ENCODE results near the gene DDX1. TPM values are rescaled to one million over a fixed set of nuclear protein-coding genes. Genes with fewer than 3 reads are reported as not detected.

Gene DDX1
- total RNA-seq, 1 experiment from 2014 or later, result 115 TPM

DNA sequence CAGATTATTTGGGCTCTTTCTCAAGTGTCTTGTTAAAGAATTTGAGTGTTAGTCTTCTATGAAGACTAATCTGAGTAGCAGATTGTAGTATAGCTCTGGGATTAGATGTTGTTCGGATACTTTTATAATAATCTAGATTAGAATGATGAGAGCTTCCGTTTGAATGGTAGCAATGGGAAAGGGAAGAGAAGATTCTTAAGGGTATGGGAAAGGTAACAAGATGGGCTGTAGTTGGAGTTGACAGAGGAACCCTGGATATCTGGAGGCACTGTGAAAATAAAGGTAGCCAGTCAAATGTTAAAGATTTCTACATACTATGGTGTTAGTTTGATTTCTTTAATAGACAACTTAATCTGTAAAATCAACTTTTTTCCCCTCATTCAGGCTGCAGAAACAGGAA, 4.7 kb downstream of the DDX1 start (continued):
- TF ChIP-seq, protein P1, sequence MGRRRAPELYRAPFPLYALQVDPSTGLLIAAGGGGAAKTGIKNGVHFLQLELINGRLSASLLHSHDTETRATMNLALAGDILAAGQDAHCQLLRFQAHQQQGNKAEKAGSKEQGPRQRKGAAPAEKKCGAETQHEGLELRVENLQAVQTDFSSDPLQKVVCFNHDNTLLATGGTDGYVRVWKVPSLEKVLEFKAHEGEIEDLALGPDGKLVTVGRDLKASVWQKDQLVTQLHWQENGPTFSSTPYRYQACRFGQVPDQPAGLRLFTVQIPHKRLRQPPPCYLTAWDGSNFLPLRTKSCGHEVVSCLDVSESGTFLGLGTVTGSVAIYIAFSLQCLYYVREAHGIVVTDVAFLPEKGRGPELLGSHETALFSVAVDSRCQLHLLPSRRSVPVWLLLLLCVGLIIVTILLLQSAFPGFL (CRISPR knock-in tag; IDR thresholded peaks at IDR 0.05; ENCODE audit: borderline replicate concordance), result no peak
- TF ChIP-seq SMAD3 (CRISPR knock-in tag; IDR thresholded peaks at IDR 0.05; ENCODE audit: borderline replicate concordance) (no peak), ZNF138 (CRISPR knock-in tag; conservative IDR thresholded peaks at IDR 0.05) (no peak), ZNF512 (CRISPR knock-in tag; IDR thresholded peaks at IDR 0.05; ENCODE audit: borderline replicate concordance) (no peak), GABPB1 (CRISPR knock-in tag; IDR thresholded peaks at IDR 0.05) (no peak), MYBL2 (CRISPR knock-in tag; IDR thresholded peaks at IDR 0.05) (no peak), ELF4 (CRISPR knock-in tag; IDR thresholded peaks at IDR 0.05; ENCODE audit: low read depth) (no peak), MXD4 (CRISPR knock-in tag; IDR thresholded peaks at IDR 0.05; ENCODE audit: borderline replicate concordance) (no peak), ZNF671 (CRISPR knock-in tag; IDR thresholded peaks at IDR 0.05) (no peak)

DNA sequence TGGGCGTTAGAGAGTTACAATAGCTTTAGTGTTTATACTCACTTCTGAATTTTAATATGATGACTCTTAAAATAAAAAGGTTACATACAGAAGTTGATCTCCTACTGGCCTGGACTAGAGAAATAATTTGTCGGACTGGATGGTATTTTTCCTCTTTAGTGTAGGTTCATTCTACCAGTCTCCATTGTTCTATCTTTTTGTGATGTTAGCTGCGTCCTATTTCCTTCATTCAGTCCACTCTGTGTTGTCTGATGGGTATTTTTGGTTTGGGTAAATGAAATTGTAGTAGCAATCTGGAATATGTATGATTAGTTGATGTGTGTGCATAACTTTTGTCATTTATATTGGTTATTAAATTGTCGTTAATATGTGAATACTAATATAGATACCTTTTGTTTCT, 5.3 kb downstream of the DDX1 start:
- Mint-ChIP-seq H3K27ac (no peak overlapping the region), H3K36me3 (peaks cover 61% of the 10 kb centered on the region), H3K4me1 (peaks cover 9% of the 10 kb centered on the region), H3K4me3 (no peak overlapping the region), H3K9me3 (no peaks in the 10 kb centered on the region), H3K27me3 (ENCODE audit: low read depth) (no peaks in the 10 kb centered on the region)
- ChIA-PET POLR2A (no interaction called here), CTCF (no interaction called here)
- no peak for ATAC-seq
- DNase-seq (ENCODE audit: low spot score), result no peak
- TF ChIP-seq OVOL2 (CRISPR knock-in tag; IDR thresholded peaks at IDR 0.05; ENCODE audit: borderline replicate concordance) (no peak), CTCF (IDR thresholded peaks at IDR 0.05) (no peak), CDX4 (CRISPR knock-in tag; IDR thresholded peaks at IDR 0.05; ENCODE audit: borderline replicate concordance) (no peak), NR2C2 (CRISPR knock-in tag; IDR thresholded peaks at IDR 0.05) (no peak), RELA (CRISPR knock-in tag; IDR thresholded peaks at IDR 0.05; ENCODE audit: borderline replicate concordance) (no peak), CREM (CRISPR knock-in tag; IDR thresholded peaks at IDR 0.05) (no peak), TEAD1 (CRISPR knock-in tag; IDR thresholded peaks at IDR 0.05) (no peak), ZNF416 (CRISPR knock-in tag; IDR thresholded peaks at IDR 0.05) (no peak)
- TF ChIP-seq, protein P2, sequence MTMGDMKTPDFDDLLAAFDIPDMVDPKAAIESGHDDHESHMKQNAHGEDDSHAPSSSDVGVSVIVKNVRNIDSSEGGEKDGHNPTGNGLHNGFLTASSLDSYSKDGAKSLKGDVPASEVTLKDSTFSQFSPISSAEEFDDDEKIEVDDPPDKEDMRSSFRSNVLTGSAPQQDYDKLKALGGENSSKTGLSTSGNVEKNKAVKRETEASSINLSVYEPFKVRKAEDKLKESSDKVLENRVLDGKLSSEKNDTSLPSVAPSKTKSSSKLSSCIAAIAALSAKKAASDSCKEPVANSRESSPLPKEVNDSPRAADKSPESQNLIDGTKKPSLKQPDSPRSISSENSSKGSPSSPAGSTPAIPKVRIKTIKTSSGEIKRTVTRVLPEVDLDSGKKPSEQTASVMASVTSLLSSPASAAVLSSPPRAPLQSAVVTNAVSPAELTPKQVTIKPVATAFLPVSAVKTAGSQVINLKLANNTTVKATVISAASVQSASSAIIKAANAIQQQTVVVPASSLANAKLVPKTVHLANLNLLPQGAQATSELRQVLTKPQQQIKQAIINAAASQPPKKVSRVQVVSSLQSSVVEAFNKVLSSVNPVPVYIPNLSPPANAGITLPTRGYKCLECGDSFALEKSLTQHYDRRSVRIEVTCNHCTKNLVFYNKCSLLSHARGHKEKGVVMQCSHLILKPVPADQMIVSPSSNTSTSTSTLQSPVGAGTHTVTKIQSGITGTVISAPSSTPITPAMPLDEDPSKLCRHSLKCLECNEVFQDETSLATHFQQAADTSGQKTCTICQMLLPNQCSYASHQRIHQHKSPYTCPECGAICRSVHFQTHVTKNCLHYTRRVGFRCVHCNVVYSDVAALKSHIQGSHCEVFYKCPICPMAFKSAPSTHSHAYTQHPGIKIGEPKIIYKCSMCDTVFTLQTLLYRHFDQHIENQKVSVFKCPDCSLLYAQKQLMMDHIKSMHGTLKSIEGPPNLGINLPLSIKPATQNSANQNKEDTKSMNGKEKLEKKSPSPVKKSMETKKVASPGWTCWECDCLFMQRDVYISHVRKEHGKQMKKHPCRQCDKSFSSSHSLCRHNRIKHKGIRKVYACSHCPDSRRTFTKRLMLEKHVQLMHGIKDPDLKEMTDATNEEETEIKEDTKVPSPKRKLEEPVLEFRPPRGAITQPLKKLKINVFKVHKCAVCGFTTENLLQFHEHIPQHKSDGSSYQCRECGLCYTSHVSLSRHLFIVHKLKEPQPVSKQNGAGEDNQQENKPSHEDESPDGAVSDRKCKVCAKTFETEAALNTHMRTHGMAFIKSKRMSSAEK (CRISPR knock-in tag; IDR thresholded peaks at IDR 0.05; ENCODE audit: borderline replicate concordance), result no peak
- TF ChIP-seq, protein P3, sequence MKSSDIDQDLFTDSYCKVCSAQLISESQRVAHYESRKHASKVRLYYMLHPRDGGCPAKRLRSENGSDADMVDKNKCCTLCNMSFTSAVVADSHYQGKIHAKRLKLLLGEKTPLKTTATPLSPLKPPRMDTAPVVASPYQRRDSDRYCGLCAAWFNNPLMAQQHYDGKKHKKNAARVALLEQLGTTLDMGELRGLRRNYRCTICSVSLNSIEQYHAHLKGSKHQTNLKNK (CRISPR knock-in tag; IDR thresholded peaks at IDR 0.05), result no peak

All from WTC11 (cell line).